ENCODE measurements around the gene UBAC2. TPM values are rescaled to one million over a fixed set of nuclear protein-coding genes. Genes with fewer than 3 reads are reported as not detected.

Gene UBAC2
- total and polyA plus RNA-seq, 2 of the 8 experiments (the other 6 are each of a cell fraction or from before 2014, with no cell fraction given): 75.9 to 76.9 TPM

GRCh38 chr13:99265162-99265800, 64.6 kb downstream of the UBAC2 start:
- no peak overlapping the region for H3K14ac ChIP-seq (ENCODE audit: insufficient read length)
- no peak for DNase-seq (ENCODE audit: low read depth in 1 of 2, low spot score in 2 of 2)
- ChIA-PET CTCF (ENCODE audit: partially characterized antibody) (interaction anchor here (0.6 to 10.8 kb wide), 36 partner anchors 9 to 412 kb away, joined by 3 to 242 read pairs (median 4); partner anchors contain the start of genes GPR18 and UBAC2), POLR2A (ENCODE audit: partially characterized antibody) (interaction anchor here (0.6 to 1.8 kb wide), 6 partner anchors 10 to 181 kb away, joined by 3 to 10 read pairs (median 4); partner anchors contain the start of gene UBAC2)
- no peak overlapping the region for H2BK20ac ChIP-seq (ENCODE audit: low read length)
- H3K79me2 ChIP-seq (ENCODE audit: control insufficient read depth in 1 of 2, insufficient read depth in 2 of 2, low read length in 2 of 2): no peaks in the 10 kb centered on the region; a peak in 1 of 4 replicates
- H4K20me1 ChIP-seq (replicated peaks in 1 of 2; ENCODE audit: control insufficient read depth in 1 of 2, insufficient read depth in 2 of 2, low read length in 2 of 2): peaks cover 0 to 3% of the 10 kb centered on the region in 2 experiments
- no peak overlapping the region for H2BK120ac ChIP-seq (replicated peaks; ENCODE audit: low read depth, low read length)
- no peak overlapping the region for H3K18ac ChIP-seq (ENCODE audit: extremely low read depth, low read length)
- H3K23ac ChIP-seq (ENCODE audit: insufficient read length): no peak overlapping the region
- H3K27ac ChIP-seq (ENCODE audit: low read depth, low read length): no peak overlapping the region
- TF ChIP-seq TCF12 (IDR thresholded peaks at IDR 0.05; ENCODE audit: low read depth, low read length) (no peak), EP300 (IDR thresholded peaks at IDR 0.05; ENCODE audit: borderline replicate concordance in 1 of 2, low read depth in 2 of 2, low read length in 2 of 2) (no peak), EZH2 (IDR thresholded peaks at IDR 0.05; ENCODE audit: low read depth, low read length, severe bottlenecking) (no peak), MAFK (IDR thresholded peaks at IDR 0.05; ENCODE audit: low read depth, low read length) (no peak), POLR2AphosphoS5 (IDR thresholded peaks at IDR 0.05; ENCODE audit: low read depth, low read length) (no peak), SIN3A (conservative IDR thresholded peaks at IDR 0.05 in 1 of 2, IDR thresholded peaks at IDR 0.05 in 1 of 2; ENCODE audit: low read depth in 1 of 2, low read length in 2 of 2) (no peak), PHF8 (conservative IDR thresholded peaks at IDR 0.05; ENCODE audit: low read depth, low read length) (no peak), GABPA (IDR thresholded peaks at IDR 0.05; ENCODE audit: borderline replicate concordance, insufficient read depth, low read length) (no peak)
- H3K4ac ChIP-seq (replicated peaks; ENCODE audit: insufficient read length, low read depth, low read length): no peak overlapping the region
- H2AFZ ChIP-seq (ENCODE audit: low read length): no peak overlapping the region
- H3K4me1 ChIP-seq (replicated peaks in 1 of 4; ENCODE audit: control insufficient read depth in 3 of 4, insufficient read depth in 4 of 4, low read length in 3 of 4): no peaks in the 10 kb centered on the region; a peak in 1 of 7 replicates
- H2BK5ac ChIP-seq (ENCODE audit: low read depth, low read length): no peak overlapping the region
- H2BK15ac ChIP-seq (ENCODE audit: low read length): no peak overlapping the region
- FAIRE-seq: no peak
- no peak overlapping the region for H3K4me3 ChIP-seq (ENCODE audit: extremely low read depth in 1 of 4, insufficient read depth in 2 of 4, low read depth in 3 of 4, low read length in 4 of 4)
- H3K27me3 ChIP-seq (replicated peaks in 1 of 4; ENCODE audit: control insufficient read depth in 3 of 4, extremely low read depth in 1 of 4, insufficient read depth in 3 of 4, low read length in 3 of 4): no peaks in the 10 kb centered on the region
- H3K4me2 ChIP-seq (ENCODE audit: insufficient read depth in 1 of 2, low read depth in 2 of 2, low read length in 2 of 2): no peak overlapping the region
- no peak overlapping the region for H4K91ac ChIP-seq (replicated peaks; ENCODE audit: insufficient read length, low read length)
- WGBS, 2 experiments (ENCODE audit: extremely low coverage in 1 of 2, insufficient coverage in 1 of 2, insufficient read length in 1 of 2, insufficient replicate concordance in 2 of 2, low coverage in 1 of 2, low lambda C conversion rate in 2 of 2, missing lambda C conversion rate in 1 of 2): 86% methylated on average over 8 of the region's 8 CpGs; no CpG with 5 or more reads in 1 of the 2 experiments
- H3K56ac ChIP-seq (replicated peaks; ENCODE audit: insufficient read length, low read depth, low read length): no peak overlapping the region
- H3K9ac ChIP-seq (replicated peaks in 1 of 4; ENCODE audit: extremely low read depth in 1 of 4, low read depth in 3 of 4, low read length in 3 of 4): no peak overlapping the region
- no peak overlapping the region for H4K8ac ChIP-seq (ENCODE audit: extremely low read depth, insufficient read depth, low read length)
- H4K5ac ChIP-seq (ENCODE audit: insufficient read length, low read depth, low read length): no peak overlapping the region
- no peaks in the 10 kb centered on the region for H3K9me3 ChIP-seq (ENCODE audit: insufficient read depth in 2 of 2, low read depth in 1 of 2, low read length in 1 of 2)
- H2AK5ac ChIP-seq (ENCODE audit: low read depth, low read length): no peak overlapping the region
- peaks cover 2% of the 10 kb centered on the region; the same call in 1 of the 2 replicates for H3K79me1 ChIP-seq (ENCODE audit: low read depth, low read length)
- peaks cover 0 to 3% (median 1%) of the 10 kb centered on the region in 4 experiments; a peak in 2 of 8 replicates for H3K36me3 ChIP-seq (ENCODE audit: control insufficient read depth in 2 of 4, insufficient read depth in 4 of 4, low read length in 3 of 4)
- H2BK12ac ChIP-seq (ENCODE audit: low read depth, low read length): no peak overlapping the region
- H3K23me2 ChIP-seq (ENCODE audit: low read depth, low read length): peaks cover 2% of the 10 kb centered on the region; the same call in 1 of the 2 replicates
